HepG2 (cell line): ENCODE results near the gene EEF1AKMT4. TPM values are rescaled to one million over a fixed set of nuclear protein-coding genes. Genes with fewer than 3 reads are reported as not detected.

ENCODE experiments used
- CEBPB ChIP-seq: IDR thresholded peaks from 2 replicates; pipeline ENCODE4 v1.6.1; 2011; ENCODE audit warnings: low read depth, low read length, improper control_type of control experiment, borderline replicate concordance
- ERF ChIP-seq: IDR thresholded peaks from 2 replicates; pipeline ENCODE4 v1.6.1; 2018; ENCODE audit warnings: missing biosample characterization, missing genetic modification reagents
- HDAC6 ChIP-seq: fragments of 200-600 bp; sonication (generic); IDR thresholded peaks from 2 replicates; pipeline ENCODE4 v1.7.0; 2017; ENCODE audit warnings: mild to moderate bottlenecking, antibody characterized with exemption, low read length, low read depth
- NFE2L1 ChIP-seq: sonication (generic); formaldehyde crosslinking; IDR thresholded peaks from 2 replicates; pipeline ENCODE4 v1.4.0; 2020; ENCODE audit warnings: missing genetic modification reagents, mild to moderate bottlenecking, borderline replicate concordance
- NFKB2 ChIP-seq: sonication (generic); formaldehyde crosslinking; IDR thresholded peaks from 2 replicates; pipeline ENCODE4 v1.4.0; 2020; ENCODE audit warnings: missing genetic modification reagents, borderline replicate concordance
- NR2F1 ChIP-seq, 2 experiments: fragments of 450-650 bp in 1 of 2; formaldehyde crosslinking in 1 of 2; IDR thresholded peaks; 2 replicates each; pipeline versions ENCODE4 v1.5.0 to v1.6.1; 2016 to 2020; ENCODE audit warnings: mild to moderate bottlenecking in 1 of 2, missing compliant biosample characterization in 1 of 2, missing genetic modification reagents in 1 of 2, moderate library complexity in 1 of 2
- TSC22D2 ChIP-seq: sonication (generic); formaldehyde crosslinking; IDR thresholded peaks from 2 replicates; pipeline ENCODE4 v1.5.1; 2020; ENCODE audit warnings: missing genetic modification reagents, mild to moderate bottlenecking, borderline replicate concordance
- ZNF431 ChIP-seq: sonication (generic); formaldehyde crosslinking; IDR thresholded peaks from 2 replicates; pipeline ENCODE4 v1.9.0; 2022; ENCODE audit warnings: missing genetic modification reagents, low read depth, mild to moderate bottlenecking, borderline replicate concordance
- ZNF577 ChIP-seq: sonication (generic); formaldehyde crosslinking; IDR thresholded peaks from 2 replicates; pipeline ENCODE4 v1.4.0; 2020; ENCODE audit warnings: mild to moderate bottlenecking, low read depth, missing genetic modification reagents, borderline replicate concordance
- ZNF709 ChIP-seq: sonication (generic); formaldehyde crosslinking; IDR thresholded peaks from 2 replicates; pipeline ENCODE4 v1.5.0; 2020; ENCODE audit warnings: mild to moderate bottlenecking, missing genetic modification reagents
- ZSCAN9 ChIP-seq: IDR thresholded peaks from 2 replicates; pipeline ENCODE4 v1.6.1; 2016; ENCODE audit warnings: borderline replicate concordance
- polyA plus RNA-seq, 8 experiments: library from polyadenylated mRNA; depleted of rRNA in 3 of 8; stranded (reverse) in 7 of 8; unstranded in 1 of 8; fragments of >200 nt; fragmentation: Illumina TruSeq in 4 of 8; extraction: Trizol in 4 of 8; gene quantifications; 2 replicates each; pipeline versions ENCODE4 v1.2.1 to v1.2.3, GENCODE V29; 2011 to 2016; ENCODE audit warnings: low read depth in 4 of 8, missing spikeins in 1 of 8, mixed read lengths in 1 of 8; ENCODE audit not compliant: insufficient read depth in 1 of 8
- total RNA-seq, 5 experiments: library from RNA; depleted of rRNA; stranded (reverse); fragments of >200 nt; fragmentation: Illumina TruSeq; extraction: Trizol; gene quantifications; 2 replicates each; pipeline ENCODE4 v1.2.3, GENCODE V29; 2016; ENCODE audit warnings: low read depth in 1 of 5
- TF ChIP-seq, protein P1 (sequence below): sonication (generic); formaldehyde crosslinking; IDR thresholded peaks from 2 replicates; pipeline ENCODE4 v1.4.0; 2020; ENCODE audit warnings: low read depth, missing genetic modification reagents
- TF ChIP-seq, protein P2 (sequence below): sonication (generic); formaldehyde crosslinking; IDR thresholded peaks from 2 replicates; pipeline ENCODE4 v1.8.1; 2023; ENCODE audit warnings: mild to moderate bottlenecking, missing genetic modification reagents
- TF ChIP-seq, protein P3 (sequence below): sonication (generic); formaldehyde crosslinking; IDR thresholded peaks from 2 replicates; pipeline ENCODE4 v1.4.0; 2020; ENCODE audit warnings: missing genetic modification reagents
- TF ChIP-seq, protein P4 (sequence below), 2 experiments: sonication (generic) in 1 of 2; formaldehyde crosslinking in 1 of 2; IDR thresholded peaks; 2 replicates each; pipeline versions ENCODE4 v1.4.0 to v1.6.1; 2016 to 2020; ENCODE audit warnings: borderline replicate concordance in 1 of 2, low read depth in 1 of 2, mild to moderate bottlenecking in 1 of 2, missing genetic modification reagents in 1 of 2

Gene EEF1AKMT4
- total and polyA plus RNA-seq, 2 of the 13 experiments (the other 11 are each of a cell fraction or from before 2014, with no cell fraction given), result 13.1 to 15.8 TPM

DNA sequence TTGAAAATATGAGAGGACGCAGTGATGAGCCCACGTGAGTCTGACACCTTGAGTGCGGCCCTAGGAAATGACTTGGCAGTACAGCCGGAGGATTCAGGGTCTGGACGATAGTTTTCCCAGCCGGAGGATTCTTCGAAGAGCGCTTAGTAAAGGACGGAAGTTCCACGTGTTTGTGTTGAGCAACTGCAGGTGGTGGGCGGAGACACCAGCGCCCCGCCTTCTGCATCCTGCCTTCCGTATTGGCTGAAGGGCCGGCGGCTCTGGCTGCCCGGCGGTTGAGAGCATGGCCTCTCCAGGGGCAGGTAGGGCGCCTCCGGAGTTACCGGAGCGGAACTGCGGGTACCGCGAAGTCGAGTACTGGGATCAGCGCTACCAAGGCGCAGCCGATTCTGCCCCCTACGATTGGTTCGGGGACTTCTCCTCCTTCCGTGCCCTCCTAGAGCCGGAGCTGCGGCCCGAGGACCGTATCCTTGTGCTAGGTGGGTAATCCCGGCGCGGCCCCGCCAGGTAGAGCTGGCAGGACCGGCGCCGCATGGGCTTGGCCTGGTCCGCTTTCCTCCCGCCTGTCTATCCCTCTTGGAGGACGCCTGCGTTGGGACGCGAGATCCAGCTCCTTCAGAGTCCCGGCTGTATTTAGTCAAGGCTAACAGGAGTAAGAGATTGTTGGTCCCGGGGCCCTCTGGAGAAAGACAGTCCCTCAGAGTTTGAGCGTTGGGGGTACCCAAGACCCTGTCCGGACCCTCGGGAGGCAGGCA lies at the start of gene EEF1AKMT4 (continued):
- TF ChIP-seq, protein P1, sequence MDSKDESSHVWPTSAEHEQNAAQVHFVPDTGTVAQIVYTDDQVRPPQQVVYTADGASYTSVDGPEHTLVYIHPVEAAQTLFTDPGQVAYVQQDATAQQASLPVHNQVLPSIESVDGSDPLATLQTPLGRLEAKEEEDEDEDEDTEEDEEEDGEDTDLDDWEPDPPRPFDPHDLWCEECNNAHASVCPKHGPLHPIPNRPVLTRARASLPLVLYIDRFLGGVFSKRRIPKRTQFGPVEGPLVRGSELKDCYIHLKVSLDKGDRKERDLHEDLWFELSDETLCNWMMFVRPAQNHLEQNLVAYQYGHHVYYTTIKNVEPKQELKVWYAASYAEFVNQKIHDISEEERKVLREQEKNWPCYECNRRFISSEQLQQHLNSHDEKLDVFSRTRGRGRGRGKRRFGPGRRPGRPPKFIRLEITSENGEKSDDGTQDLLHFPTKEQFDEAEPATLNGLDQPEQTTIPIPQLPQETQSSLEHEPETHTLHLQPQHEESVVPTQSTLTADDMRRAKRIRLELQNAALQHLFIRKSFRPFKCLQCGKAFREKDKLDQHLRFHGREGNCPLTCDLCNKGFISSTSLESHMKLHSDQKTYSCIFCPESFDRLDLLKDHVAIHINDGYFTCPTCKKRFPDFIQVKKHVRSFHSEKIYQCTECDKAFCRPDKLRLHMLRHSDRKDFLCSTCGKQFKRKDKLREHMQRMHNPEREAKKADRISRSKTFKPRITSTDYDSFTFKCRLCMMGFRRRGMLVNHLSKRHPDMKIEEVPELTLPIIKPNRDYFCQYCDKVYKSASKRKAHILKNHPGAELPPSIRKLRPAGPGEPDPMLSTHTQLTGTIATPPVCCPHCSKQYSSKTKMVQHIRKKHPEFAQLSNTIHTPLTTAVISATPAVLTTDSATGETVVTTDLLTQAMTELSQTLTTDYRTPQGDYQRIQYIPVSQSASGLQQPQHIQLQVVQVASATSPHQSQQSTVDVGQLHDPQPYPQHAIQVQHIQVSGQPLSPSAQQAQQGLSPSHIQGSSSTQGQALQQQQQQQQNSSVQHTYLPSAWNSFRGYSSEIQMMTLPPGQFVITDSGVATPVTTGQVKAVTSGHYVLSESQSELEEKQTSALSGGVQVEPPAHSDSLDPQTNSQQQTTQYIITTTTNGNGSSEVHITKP (CRISPR knock-in tag), result peak; percentile 64; the same call in 1 of the 2 replicates
- TF ChIP-seq NFKB2 (CRISPR knock-in tag) (peak; percentile 85; the same call in 1 of the 2 replicates), HDAC6 (no peak), NR2F1 (CRISPR knock-in tag; IDR thresholded peaks at IDR 0.05) (no peak), ERF (peak; percentile 49), TSC22D2 (CRISPR knock-in tag) (no peak), CEBPB (peak; percentile 98), ZNF709 (CRISPR knock-in tag) (no peak), ZSCAN9 (CRISPR knock-in tag) (no peak), NFE2L1 (CRISPR knock-in tag) (0 out of 2 replicates have a peak, but pooled peaks have one; percentile 57), ZNF431 (no peak), ZNF577 (CRISPR knock-in tag) (no peak)
- TF ChIP-seq, protein P2, sequence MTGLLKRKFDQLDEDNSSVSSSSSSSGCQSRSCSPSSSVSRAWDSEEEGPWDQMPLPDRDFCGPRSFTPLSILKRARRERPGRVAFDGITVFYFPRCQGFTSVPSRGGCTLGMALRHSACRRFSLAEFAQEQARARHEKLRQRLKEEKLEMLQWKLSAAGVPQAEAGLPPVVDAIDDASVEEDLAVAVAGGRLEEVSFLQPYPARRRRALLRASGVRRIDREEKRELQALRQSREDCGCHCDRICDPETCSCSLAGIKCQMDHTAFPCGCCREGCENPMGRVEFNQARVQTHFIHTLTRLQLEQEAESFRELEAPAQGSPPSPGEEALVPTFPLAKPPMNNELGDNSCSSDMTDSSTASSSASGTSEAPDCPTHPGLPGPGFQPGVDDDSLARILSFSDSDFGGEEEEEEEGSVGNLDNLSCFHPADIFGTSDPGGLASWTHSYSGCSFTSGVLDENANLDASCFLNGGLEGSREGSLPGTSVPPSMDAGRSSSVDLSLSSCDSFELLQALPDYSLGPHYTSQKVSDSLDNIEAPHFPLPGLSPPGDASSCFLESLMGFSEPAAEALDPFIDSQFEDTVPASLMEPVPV (CRISPR knock-in tag), result no peak
- TF ChIP-seq, protein P3, sequence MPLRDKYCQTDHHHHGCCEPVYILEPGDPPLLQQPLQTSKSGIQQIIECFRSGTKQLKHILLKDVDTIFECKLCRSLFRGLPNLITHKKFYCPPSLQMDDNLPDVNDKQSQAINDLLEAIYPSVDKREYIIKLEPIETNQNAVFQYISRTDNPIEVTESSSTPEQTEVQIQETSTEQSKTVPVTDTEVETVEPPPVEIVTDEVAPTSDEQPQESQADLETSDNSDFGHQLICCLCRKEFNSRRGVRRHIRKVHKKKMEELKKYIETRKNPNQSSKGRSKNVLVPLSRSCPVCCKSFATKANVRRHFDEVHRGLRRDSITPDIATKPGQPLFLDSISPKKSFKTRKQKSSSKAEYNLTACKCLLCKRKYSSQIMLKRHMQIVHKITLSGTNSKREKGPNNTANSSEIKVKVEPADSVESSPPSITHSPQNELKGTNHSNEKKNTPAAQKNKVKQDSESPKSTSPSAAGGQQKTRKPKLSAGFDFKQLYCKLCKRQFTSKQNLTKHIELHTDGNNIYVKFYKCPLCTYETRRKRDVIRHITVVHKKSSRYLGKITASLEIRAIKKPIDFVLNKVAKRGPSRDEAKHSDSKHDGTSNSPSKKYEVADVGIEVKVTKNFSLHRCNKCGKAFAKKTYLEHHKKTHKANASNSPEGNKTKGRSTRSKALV (CRISPR knock-in tag), result peak; percentile 88
- TF ChIP-seq, protein P4, sequence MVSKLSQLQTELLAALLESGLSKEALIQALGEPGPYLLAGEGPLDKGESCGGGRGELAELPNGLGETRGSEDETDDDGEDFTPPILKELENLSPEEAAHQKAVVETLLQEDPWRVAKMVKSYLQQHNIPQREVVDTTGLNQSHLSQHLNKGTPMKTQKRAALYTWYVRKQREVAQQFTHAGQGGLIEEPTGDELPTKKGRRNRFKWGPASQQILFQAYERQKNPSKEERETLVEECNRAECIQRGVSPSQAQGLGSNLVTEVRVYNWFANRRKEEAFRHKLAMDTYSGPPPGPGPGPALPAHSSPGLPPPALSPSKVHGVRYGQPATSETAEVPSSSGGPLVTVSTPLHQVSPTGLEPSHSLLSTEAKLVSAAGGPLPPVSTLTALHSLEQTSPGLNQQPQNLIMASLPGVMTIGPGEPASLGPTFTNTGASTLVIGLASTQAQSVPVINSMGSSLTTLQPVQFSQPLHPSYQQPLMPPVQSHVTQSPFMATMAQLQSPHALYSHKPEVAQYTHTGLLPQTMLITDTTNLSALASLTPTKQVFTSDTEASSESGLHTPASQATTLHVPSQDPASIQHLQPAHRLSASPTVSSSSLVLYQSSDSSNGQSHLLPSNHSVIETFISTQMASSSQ (IDR thresholded peaks at IDR 0.05; ENCODE audit: low read depth), result 0 out of 2 replicates have a peak, but pooled peaks have one; percentile 23
- TF ChIP-seq, protein P4 (CRISPR knock-in tag; IDR thresholded peaks at IDR 0.05; ENCODE audit: borderline replicate concordance), result peak; percentile 49; the same call in 1 of the 2 replicates
